Islet of Langerhans (tissue), 1 donor: Measurements from ENCODE around the gene THY1.

Experiments used
- FAIRE-seq: peaks from one replicate; lab custom pipeline; 2011; peaks lifted over from hg19 to GRCh38; lab: Jason Lieb, UNC

Gene THY1

GRCh38 chr11:119381181-119381988 is 41.6 kb downstream of the THY1 start, which contains the start of gene USP2:
Gene USP2, minus strand, starts transcription at chr11:119381690. Its CDS starts 8,210 bp downstream, at chr11:119373480.
- FAIRE-seq = no peak

- FAIRE-seq = no peak
Observed at GRCh38 chr11:119380827-119381180, 42.2 kb downstream of the THY1 start.

GRCh38 chr11:119380160-119380826 is 42.7 kb downstream of the THY1 start:
- FAIRE-seq = no peak

GRCh38 chr11:119378851-119379465 is 44.0 kb downstream of the THY1 start:
- no peak for FAIRE-seq

- FAIRE-seq = no peak
Observed at GRCh38 chr11:119377961-119378667, 44.9 kb downstream of the THY1 start.

GRCh38 chr11:119377112-119377901 is 45.7 kb downstream of the THY1 start:
- no peak for FAIRE-seq

GRCh38 chr11:119376197-119376847 is 46.6 kb downstream of the THY1 start:
- FAIRE-seq = no peak

- no peak for FAIRE-seq
Observed at GRCh38 chr11:119375337-119376196, 47.4 kb downstream of the THY1 start.

- FAIRE-seq = no peak
Observed at GRCh38 chr11:119374632-119375336, 48.2 kb downstream of the THY1 start.

- FAIRE-seq = no peak
Observed at GRCh38 chr11:119373921-119374631, 48.9 kb downstream of the THY1 start.

- FAIRE-seq = no peak
Observed at GRCh38 chr11:119373059-119373920, 49.7 kb downstream of the THY1 start.

GRCh38 chr11:119372260-119373058 is 50.5 kb downstream of the THY1 start:
- no peak for FAIRE-seq

GRCh38 chr11:119371778-119372182 is 51.2 kb downstream of the THY1 start:
- FAIRE-seq = no peak

GRCh38 chr11:119371067-119371601 is 51.8 kb downstream of the THY1 start:
- FAIRE-seq = no peak

- FAIRE-seq = no peak
Observed at GRCh38 chr11:119370486-119371046, 52.4 kb downstream of the THY1 start.

- no peak for FAIRE-seq
Observed at GRCh38 chr11:119369132-119369925, 53.6 kb downstream of the THY1 start.
